Measurements from ENCODE around the gene GALR3.
A peak's percentile ranks its signal among the peaks of the same experiment; 100 is the strongest.

Gene GALR3

DNA sequence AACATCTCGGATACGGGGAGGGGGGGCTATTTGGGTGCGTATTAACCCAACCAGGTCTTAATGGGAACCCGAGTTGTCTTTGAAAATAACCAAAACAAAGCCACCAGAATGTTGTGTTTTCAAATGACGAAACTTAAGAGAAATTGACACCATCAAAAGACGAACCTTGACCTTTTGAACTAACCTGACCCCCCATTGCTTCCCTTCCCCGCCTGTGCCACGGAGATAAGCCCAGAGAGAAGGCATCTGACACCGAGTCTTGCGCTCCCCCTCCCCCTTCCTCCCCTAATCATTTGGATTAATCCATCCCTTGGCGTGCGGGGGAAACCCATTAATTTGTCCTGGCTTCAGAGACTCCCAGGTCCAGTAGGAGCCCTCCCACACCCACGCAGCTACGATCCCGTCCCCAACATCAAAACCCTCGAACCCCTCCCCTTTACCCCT lies 20.0 kb upstream of the GALR3 start:
- DNase-seq: no peak

DNA sequence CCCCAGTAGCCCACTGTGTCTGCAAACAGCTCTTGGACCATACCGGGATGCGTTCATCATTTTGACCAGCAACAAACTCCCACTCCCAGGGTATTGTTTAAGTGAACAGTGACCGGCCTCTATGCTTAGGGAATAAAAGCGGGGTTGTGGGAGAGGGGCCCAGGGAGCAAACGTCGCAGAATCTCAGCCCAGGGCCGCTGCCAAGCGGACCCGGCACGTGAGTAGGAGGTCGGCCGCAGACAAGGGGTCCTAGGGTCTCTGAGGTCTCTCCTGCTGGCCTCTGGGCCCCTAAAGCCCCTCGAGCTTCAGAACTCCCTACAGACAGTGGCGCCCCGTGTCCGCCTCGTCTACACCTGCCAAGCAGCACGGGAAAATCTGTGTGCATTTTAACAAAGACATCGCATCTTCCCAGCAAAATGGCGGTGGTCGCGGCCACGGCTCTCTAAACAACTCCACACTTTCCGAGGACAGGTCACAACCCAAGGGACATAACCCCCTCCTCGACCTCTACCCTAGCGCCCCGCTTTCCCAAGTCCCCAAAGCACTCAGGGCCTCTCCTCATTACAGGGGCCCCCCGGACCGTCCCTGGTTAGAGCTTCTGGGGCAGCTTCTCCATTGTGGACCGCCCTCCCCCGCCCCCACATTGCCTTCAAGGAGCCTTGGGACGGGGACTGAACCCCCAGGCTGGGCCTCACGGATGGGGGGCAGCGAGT lies 19.4 kb upstream of the GALR3 start:
- no peak for DNase-seq

DNA sequence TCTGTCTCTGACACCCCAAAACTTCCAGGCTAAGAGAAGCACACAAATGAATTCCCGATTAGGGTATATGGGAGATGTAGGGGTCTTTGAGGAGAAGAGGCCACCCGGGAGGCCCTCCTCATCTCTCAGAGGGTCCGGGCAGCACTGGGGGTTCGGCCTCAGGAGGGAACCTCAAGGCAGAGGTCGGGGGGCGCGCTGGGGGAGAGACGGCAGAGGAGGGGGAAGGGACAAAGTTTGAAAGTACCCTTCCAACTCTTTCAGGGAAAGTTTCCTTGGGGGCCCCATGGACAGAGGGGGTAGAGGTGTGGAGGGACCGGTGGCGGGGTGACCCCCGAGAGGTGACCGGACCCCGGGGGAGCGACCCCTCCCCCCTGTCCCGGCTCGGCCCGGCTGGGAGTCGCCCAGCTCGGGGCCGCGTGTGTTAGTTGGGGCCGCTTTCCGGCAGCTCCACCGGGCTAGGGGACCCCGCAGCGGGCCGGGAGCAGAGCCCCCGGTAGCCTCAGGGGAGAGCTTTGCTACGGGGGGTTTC lies 18.8 kb upstream of the GALR3 start:
- DNase-seq: peak in 2 of 4 experiments; percentile 27 to 39

GRCh38 chr22:37804881-37805809 lies 18.0 kb upstream of the GALR3 start:
- DNase-seq: peak; percentile 82 to 93 (median 90)

GRCh38 chr22:37805810-37806277 lies 17.3 kb upstream of the GALR3 start:
- DNase-seq: no peak

DNA sequence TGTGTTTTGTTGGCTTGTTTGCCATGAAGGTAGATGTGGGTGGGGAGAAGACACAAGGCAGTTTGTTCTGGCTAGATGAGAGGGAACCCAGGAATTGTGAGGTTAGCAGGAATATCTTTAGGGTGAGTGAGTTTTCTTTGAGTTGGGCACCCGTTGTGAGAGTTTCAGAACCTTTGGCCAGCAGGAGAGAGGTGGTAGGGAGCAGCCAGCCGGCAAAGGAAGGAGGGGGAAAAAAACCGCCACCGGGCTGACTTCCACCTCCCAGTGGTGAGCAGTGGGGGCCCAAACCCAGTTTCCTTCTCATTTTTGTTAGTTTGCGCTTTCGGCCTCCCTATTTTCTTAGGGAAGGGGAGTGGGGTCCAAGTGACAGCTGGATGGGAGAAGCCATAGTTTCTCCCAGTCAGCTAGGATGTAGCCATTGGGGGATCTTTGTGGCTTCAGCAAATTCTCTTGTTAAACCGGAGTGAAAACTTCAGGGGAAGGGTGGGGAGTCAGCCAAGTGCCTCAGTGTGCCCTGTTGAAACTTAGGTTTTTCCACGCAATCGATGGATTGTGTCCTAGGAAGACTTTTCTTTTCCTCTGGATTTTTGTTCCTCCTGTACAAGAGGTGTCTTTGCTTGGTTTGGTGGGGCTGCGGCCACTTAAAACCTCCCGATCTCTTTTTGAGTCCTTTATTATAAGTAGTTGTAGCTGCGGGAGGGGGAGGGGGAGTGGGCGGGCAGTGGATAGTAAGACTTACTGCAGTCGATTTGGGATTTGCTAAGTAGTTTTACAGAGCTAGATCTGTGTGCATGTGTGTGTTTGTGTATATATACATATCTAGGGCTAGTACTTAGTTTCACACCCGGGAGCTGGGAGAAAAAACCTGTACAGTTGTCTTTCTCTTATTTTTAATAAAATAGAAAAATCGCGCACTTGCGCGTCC lies 16.5 kb upstream of the GALR3 start:
- peak in 3 of 4 experiments; percentile 20 to 55 (median 31) for DNase-seq

GRCh38 chr22:37807410-37808293 lies 15.5 kb upstream of the GALR3 start, which contains the start of gene GCAT:
GCAT (plus strand) TSS chr22:37807934; CDS start chr22:37807968, 34 bp downstream.
- DNase-seq: peak; percentile 91 to 98 (median 96)

- DNase-seq: no peak
Observed at GRCh38 chr22:37808294-37808657, 14.9 kb upstream of the GALR3 start.

- no peak for DNase-seq
Observed at GRCh38 chr22:37809672-37810333, 13.4 kb upstream of the GALR3 start.

DNA sequence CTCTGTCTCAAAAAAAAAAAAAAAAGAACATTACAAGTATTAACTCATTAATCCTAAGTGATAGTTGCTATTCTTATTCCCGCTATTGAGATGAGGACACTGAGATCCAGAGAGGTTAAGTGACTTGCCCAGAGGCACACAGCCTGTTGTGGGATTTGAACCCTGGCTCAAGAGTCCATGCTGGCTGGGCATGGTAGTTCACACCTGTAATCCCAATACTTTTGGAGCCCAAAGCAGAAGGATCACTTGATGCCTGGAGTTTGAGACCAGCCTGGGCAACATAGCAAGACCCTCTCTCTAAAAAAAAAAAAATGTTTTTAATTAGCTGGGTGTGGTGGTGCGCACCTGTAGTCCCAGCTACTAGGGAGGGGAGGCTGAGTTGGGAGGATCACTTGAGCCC lies 11.3 kb upstream of the GALR3 start:
- no peak for DNase-seq

DNA sequence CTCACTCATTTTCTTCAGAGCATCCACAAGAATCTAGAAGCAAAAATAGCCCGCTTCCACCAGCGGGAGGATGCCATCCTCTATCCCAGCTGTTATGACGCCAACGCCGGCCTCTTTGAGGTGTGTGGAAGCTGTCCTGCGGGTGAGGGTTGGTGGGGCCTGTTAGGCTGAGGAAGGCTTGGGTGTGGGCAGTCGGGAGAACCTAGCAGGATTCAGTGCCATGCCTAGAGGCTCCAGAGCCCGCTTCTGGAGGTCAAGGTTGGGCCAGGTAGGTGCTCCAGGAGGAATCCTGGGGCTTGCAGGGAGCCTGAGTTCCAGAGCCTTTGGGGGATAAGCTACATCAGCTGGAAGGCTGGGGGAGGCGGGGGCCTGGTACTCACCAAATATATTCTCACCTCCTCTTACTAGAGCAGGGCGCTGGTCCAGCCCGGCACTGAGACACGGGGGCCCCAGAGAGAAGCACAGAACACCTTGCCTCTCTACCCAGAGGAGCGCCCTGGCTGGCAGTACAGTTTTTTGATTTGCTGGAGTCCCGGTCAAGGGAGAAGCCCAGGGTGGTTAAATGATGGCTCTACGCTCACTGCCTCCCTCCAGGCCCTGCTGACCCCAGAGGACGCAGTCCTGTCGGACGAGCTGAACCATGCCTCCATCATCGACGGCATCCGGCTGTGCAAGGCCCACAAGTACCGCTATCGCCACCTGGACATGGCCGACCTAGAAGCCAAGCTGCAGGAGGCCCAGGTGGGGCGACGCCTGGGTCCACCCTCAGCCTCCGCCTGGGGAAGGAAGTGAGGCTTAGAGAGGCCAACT lies 10.1 kb upstream of the GALR3 start:
- no peak for DNase-seq

DNA sequence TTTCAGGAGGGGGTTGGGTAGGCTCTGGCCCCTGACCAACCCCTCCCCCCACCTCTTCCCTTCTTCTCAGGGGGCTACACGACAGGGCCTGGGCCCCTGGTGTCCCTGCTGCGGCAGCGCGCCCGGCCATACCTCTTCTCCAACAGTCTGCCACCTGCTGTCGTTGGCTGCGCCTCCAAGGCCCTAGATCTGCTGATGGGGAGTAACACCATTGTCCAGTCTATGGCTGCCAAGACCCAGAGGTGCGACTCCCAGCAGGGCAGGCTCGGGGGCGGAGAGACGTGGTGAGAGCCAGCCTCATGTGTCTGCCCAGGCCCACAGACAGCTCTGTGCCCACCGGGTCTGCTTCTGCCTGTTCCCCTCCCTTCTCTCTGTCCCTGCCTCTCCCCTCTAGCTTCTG lies 7.6 kb upstream of the GALR3 start:
- no peak for DNase-seq

DNA sequence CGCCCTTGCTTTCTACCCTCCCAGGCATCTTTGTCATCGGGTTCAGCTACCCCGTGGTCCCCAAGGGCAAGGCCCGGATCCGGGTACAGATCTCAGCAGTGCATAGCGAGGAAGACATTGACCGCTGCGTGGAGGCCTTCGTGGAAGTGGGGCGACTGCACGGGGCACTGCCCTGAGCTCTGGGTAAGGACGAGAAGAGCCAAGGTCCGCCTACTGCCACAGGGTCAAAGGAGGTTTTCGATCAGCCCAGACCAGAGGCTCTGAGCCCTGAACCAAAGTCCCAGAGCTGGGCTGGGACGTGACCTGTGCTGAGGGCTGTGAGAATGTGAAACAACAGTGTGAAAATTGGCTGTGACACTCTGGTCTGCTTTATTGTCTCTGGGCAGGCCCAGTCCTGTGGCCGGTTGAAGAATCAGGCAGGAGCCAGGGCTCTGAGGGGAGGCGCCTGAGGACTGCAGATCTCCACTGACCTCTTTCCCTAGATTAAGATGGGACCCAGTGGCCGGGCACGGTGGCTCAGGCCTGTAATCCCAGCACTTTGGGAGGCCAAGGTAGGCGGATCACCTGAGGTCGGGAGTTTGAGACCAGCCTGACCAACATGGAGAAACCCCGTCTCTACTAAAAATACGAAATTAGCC lies 6.5 kb upstream of the GALR3 start:
- DNase-seq: no peak

- DNase-seq: peak; percentile 83 to 92 (median 90)
Observed at GRCh38 chr22:37817705-37818408, 5.3 kb upstream of the GALR3 start.

DNA sequence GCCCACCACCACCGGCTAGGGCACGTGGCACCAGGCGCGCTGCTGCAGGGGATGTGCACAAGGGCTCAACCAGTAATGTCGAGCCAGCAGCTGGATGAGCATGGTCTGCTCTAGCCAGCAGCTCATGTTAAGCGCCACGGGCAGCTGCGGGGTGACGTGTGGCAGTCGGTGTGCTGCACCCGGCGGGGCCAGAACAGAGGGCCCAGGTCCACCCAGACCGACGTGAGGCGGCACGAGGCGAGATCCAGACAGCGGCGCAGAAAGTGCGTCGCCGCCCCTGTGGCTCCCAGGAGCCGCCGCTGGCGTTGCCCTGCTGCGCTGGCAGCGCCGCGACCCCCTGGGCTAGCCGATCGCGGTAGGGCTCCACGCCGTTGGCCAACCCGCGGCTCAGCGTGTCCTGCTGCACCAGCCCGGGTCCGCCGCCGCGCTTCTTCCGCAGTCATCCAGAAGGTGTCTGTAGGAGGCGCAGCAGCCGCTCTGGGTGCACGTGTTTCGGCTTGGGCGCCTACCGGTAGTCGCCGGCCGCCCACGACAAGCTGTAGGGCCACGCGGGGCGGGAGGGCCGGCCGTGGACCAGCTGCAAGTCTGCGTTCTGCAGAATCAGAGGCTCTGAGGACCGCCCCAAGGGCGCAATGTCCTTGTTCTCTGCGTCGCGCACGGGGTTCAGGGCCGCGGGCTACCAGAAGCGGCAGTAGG lies 4.6 kb upstream of the GALR3 start:
- peak; percentile 75 to 93 (median 85) for DNase-seq

- DNase-seq: no peak
Observed at GRCh38 chr22:37819105-37819433, 4.1 kb upstream of the GALR3 start.

GRCh38 chr22:37820350-37820749 lies 2.8 kb upstream of the GALR3 start:
- DNase-seq: no peak

All from suppressor macrophage (primary cell).